GM21717 (cell line): ENCODE results near the gene L1CAM.

ENCODE experiments used
- ATAC-seq: cut with Tn5 transposase; IDR thresholded peaks from one replicate; pipeline ENCODE4 v1.9.1; 2021; ENCODE audit warnings: mild to moderate bottlenecking, moderate library complexity; ENCODE audit not compliant: unreplicated experiment

The L1CAM gene

GRCh38 chrX:153812220-153812619 is 73.8 kb downstream of the L1CAM start:
- no peak for ATAC-seq
